Loucy (cell line): ENCODE measurements around the gene HES3.

Experiments
- H2AFZ ChIP-seq: fragments of 200-600 bp; sonication (generic); 2 replicates; pipeline ENCODE4 v1.6.0; 2016; ENCODE audit warnings: antibody characterized with exemption, mild to moderate bottlenecking, low read length, moderate library complexity
- H3F3A ChIP-seq: fragments of 200-600 bp; 2 replicates; pipeline ENCODE4 v1.6.0; 2016; ENCODE audit warnings: antibody characterized with exemption, low read depth, mild to moderate bottlenecking
- H3K27me3 ChIP-seq: fragments of 200-600 bp; sonication (generic); 2 replicates; pipeline ENCODE4 v1.6.1; 2014; ENCODE audit warnings: low read length, mild to moderate bottlenecking; ENCODE audit not compliant: insufficient read depth, poor library complexity, severe bottlenecking
- H3K36me3 ChIP-seq: fragments of 200-600 bp; sonication (generic); 2 replicates; pipeline ENCODE4 v1.6.1; 2016; ENCODE audit warnings: low read length; ENCODE audit not compliant: insufficient read depth
- H3K4me1 ChIP-seq: fragments of 200-600 bp; sonication (generic); 2 replicates; pipeline ENCODE4 v1.5.1; 2014; ENCODE audit warnings: low read length, mild to moderate bottlenecking; ENCODE audit not compliant: insufficient read depth, poor library complexity, severe bottlenecking
- H3K4me2 ChIP-seq: fragments of 200-600 bp; sonication (generic); 2 replicates; pipeline ENCODE4 v1.6.0; 2014; ENCODE audit warnings: antibody characterized with exemption, low read length, low read depth, mild to moderate bottlenecking; ENCODE audit not compliant: poor library complexity, severe bottlenecking
- H3K4me3 ChIP-seq: fragments of 200-600 bp; sonication (generic); 2 replicates; pipeline ENCODE4 v1.5.1; 2014; ENCODE audit warnings: low read length, mild to moderate bottlenecking, mixed read lengths; ENCODE audit not compliant: poor library complexity, severe bottlenecking
- H3K79me2 ChIP-seq: fragments of 200-600 bp; sonication (generic); 2 replicates; pipeline ENCODE4 v1.6.1; 2014; ENCODE audit warnings: low read length; ENCODE audit not compliant: insufficient read depth
- H3K9ac ChIP-seq: fragments of 200-600 bp; sonication (generic); 2 replicates; pipeline ENCODE4 v1.6.0; 2014; ENCODE audit warnings: mild to moderate bottlenecking, low read depth, low read length, moderate library complexity; ENCODE audit not compliant: poor library complexity, severe bottlenecking
- H3K9me2 ChIP-seq: fragments of 200-600 bp; sonication (generic); replicated peaks from 2 replicates; pipeline ENCODE4 v1.6.1; 2016; ENCODE audit warnings: low read depth, low read length, mixed read lengths
- H3K9me3 ChIP-seq: fragments of 200-600 bp; sonication (generic); 2 replicates; pipeline ENCODE4 v1.6.1; 2014; ENCODE audit warnings: mild to moderate bottlenecking, antibody characterized with exemption, low read length, low read depth; ENCODE audit not compliant: insufficient read depth
- H4K20me1 ChIP-seq: fragments of 200-600 bp; sonication (generic); 2 replicates; pipeline ENCODE4 v1.6.0; 2014; ENCODE audit warnings: antibody characterized with exemption, low read length, mild to moderate bottlenecking; ENCODE audit not compliant: insufficient read depth, poor library complexity, severe bottlenecking
- EZH2phosphoT487 ChIP-seq: fragments of 200-600 bp; IDR thresholded peaks from 2 replicates; pipeline ENCODE4 v1.6.1; 2018; ENCODE audit warnings: antibody characterized with exemption, mild to moderate bottlenecking, moderate library complexity, borderline replicate concordance
- TF ChIP-seq, protein P1 (sequence below): fragments of 200-600 bp; sonication (generic); conservative IDR thresholded peaks from 2 replicates; pipeline ENCODE4 v1.5.1; 2014; ENCODE audit warnings: mild to moderate bottlenecking, antibody characterized with exemption, low read length

Gene HES3

GRCh38 chr1:6251681-6252373 lies 7.8 kb downstream of the HES3 start:
- Histone ChIP-seq H3K4me3 (no peak overlapping the region), H3K4me1 (no peaks in the 10 kb centered on the region), H3F3A (no peaks in the 10 kb centered on the region), H3K79me2 (no peaks in the 10 kb centered on the region), H3K27me3 (no peaks in the 10 kb centered on the region), H4K20me1 (no peaks in the 10 kb centered on the region), H3K36me3 (no peaks in the 10 kb centered on the region), H2AFZ (no peak overlapping the region), H3K9me2 (no peaks in the 10 kb centered on the region), H3K9me3 (no peaks in the 10 kb centered on the region), H3K4me2 (no peak overlapping the region), H3K9ac (no peak overlapping the region)
- TF ChIP-seq, protein P1, sequence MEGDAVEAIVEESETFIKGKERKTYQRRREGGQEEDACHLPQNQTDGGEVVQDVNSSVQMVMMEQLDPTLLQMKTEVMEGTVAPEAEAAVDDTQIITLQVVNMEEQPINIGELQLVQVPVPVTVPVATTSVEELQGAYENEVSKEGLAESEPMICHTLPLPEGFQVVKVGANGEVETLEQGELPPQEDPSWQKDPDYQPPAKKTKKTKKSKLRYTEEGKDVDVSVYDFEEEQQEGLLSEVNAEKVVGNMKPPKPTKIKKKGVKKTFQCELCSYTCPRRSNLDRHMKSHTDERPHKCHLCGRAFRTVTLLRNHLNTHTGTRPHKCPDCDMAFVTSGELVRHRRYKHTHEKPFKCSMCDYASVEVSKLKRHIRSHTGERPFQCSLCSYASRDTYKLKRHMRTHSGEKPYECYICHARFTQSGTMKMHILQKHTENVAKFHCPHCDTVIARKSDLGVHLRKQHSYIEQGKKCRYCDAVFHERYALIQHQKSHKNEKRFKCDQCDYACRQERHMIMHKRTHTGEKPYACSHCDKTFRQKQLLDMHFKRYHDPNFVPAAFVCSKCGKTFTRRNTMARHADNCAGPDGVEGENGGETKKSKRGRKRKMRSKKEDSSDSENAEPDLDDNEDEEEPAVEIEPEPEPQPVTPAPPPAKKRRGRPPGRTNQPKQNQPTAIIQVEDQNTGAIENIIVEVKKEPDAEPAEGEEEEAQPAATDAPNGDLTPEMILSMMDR: no peak
- no peak for TF ChIP-seq EZH2phosphoT487

GRCh38 chr1:6252374-6252710 lies 8.4 kb downstream of the HES3 start:
- Histone ChIP-seq H3K4me2 (no peak overlapping the region), H3K4me3 (no peak overlapping the region), H3K9me3 (no peaks in the 10 kb centered on the region), H4K20me1 (no peaks in the 10 kb centered on the region), H3K79me2 (no peaks in the 10 kb centered on the region), H3K4me1 (no peaks in the 10 kb centered on the region), H3F3A (no peaks in the 10 kb centered on the region), H2AFZ (no peak overlapping the region), H3K9ac (no peak overlapping the region), H3K36me3 (no peaks in the 10 kb centered on the region), H3K27me3 (no peaks in the 10 kb centered on the region), H3K9me2 (no peaks in the 10 kb centered on the region)
- TF ChIP-seq EZH2phosphoT487: no peak
- TF ChIP-seq, protein P1: no peak

- no peaks in the 10 kb centered on the region for H3K9me3 ChIP-seq
- no peaks in the 10 kb centered on the region for H3K27me3 ChIP-seq
- no peaks in the 10 kb centered on the region for H4K20me1 ChIP-seq
- H3K36me3 ChIP-seq: no peaks in the 10 kb centered on the region
- no peaks in the 10 kb centered on the region for H3K79me2 ChIP-seq
- TF ChIP-seq, protein P1: no peak
- TF ChIP-seq EZH2phosphoT487: no peak
- no peak overlapping the region for H3K4me3 ChIP-seq
- no peak overlapping the region for H3K9ac ChIP-seq
- no peaks in the 10 kb centered on the region for H3K9me2 ChIP-seq
- no peaks in the 10 kb centered on the region for H3F3A ChIP-seq
- H2AFZ ChIP-seq: no peak overlapping the region
- H3K4me2 ChIP-seq: no peak overlapping the region
- H3K4me1 ChIP-seq: no peaks in the 10 kb centered on the region
Measured at GRCh38 chr1:6253380-6253779, 9.4 kb downstream of the HES3 start.
